SK-N-MC (cell line): ENCODE results near the gene VSNL1.

Source experiments
- DNase-seq: peaks from one replicate; pipeline ENCODE4 v3.0.0-alpha.2; 2011; ENCODE audit warnings: low read depth, low spot score
- H3K27ac ChIP-seq: fragments of 200-600 bp; sonication (generic); 2 replicates; pipeline ENCODE4 v1.5.1; 2016; ENCODE audit warnings: mixed run types
- H3K36me3 ChIP-seq: fragments of 200-600 bp; sonication (generic); 2 replicates; pipeline ENCODE4 v1.6.1; 2017; ENCODE audit warnings: antibody characterized with exemption, low read length, mixed read lengths; ENCODE audit not compliant: insufficient read depth
- H3K4me3 ChIP-seq: fragments of 200-600 bp; sonication (generic); 2 replicates; pipeline ENCODE4 v1.5.1; 2016
- H3K9ac ChIP-seq: fragments of 200-600 bp; sonication (generic); 2 replicates; pipeline ENCODE4 v1.8.0; 2017; ENCODE audit warnings: mixed run types, mixed read lengths; ENCODE audit not compliant: insufficient read length
- H3K9me3 ChIP-seq: fragments of 200-600 bp; sonication (generic); 2 replicates; pipeline ENCODE4 v1.6.1; 2017; ENCODE audit warnings: low read depth, mild to moderate bottlenecking, antibody characterized with exemption, low read length, moderate library complexity, mixed read lengths
- EZH2 ChIP-seq: fragments of 200-600 bp; sonication (generic); IDR thresholded peaks from one replicate; pipeline ENCODE4 v1.6.1; 2017; ENCODE audit warnings: antibody characterized with exemption
- FOXP2 ChIP-seq: optimal IDR thresholded peaks from 2 replicates; pipeline ENCODE3; 2011; ENCODE audit warnings: mild to moderate bottlenecking, moderate library complexity; ENCODE audit not compliant: insufficient read depth; ENCODE audit errors: extremely low read length, control extremely low read depth
- POLR2AphosphoS5 ChIP-seq: IDR thresholded peaks from 2 replicates; pipeline ENCODE4 v1.6.1; 2012; ENCODE audit warnings: mild to moderate bottlenecking, low read depth, low read length, borderline replicate concordance

VSNL1 gene

DNA sequence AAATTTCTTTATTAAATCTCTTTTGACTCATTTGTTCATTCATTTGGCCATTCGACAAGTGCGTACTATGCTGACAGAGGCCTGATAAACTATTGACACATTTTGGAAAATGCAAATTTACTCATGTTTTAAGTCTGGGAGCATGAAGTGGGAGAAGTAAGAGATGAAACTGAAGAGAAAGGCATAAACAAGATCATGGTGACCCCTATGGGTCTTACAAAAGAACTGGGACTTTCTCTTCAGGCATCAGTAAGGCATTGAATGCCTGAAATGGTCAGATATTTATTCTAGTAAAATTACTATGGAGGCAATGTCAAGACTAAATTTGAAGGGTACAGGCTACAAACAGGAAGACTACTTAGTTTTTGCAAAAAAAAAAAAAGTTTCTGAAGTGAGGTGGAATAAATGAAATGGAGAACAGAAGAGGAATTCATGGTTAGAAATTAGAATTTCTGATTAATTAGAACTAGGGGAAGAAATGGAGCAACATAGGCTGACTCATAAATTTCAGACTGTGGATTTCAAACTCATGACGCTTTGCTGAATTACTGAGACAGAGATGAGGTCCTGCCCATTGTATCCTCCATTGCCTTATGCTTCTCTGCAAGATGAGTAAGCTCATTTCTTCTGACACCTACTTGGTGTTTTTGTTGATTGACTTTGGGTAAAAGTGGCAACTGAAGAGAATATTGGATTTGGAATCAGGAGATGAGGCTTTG is 32.7 kb downstream of the VSNL1 start:
- no peak for TF ChIP-seq FOXP2
- no peak for TF ChIP-seq EZH2
- no peak for TF ChIP-seq POLR2AphosphoS5
- H3K4me3 ChIP-seq: no peak overlapping the region
- no peaks in the 10 kb centered on the region for H3K9me3 ChIP-seq
- H3K9ac ChIP-seq: no peak overlapping the region
- no peaks in the 10 kb centered on the region for H3K36me3 ChIP-seq
- no peak overlapping the region for H3K27ac ChIP-seq
- DNase-seq: no peak

GRCh38 chr2:17573804-17574175 is 33.3 kb downstream of the VSNL1 start:
- Histone ChIP-seq H3K36me3 (no peaks in the 10 kb centered on the region), H3K9ac (no peak overlapping the region), H3K9me3 (no peaks in the 10 kb centered on the region), H3K27ac (no peak overlapping the region), H3K4me3 (no peak overlapping the region)
- no peak for DNase-seq
- no peak for TF ChIP-seq POLR2AphosphoS5
- no peak for TF ChIP-seq FOXP2
- no peak for TF ChIP-seq EZH2

- no peak for TF ChIP-seq EZH2
- TF ChIP-seq FOXP2: no peak
- no peak for TF ChIP-seq POLR2AphosphoS5
- Histone ChIP-seq H3K9me3 (no peaks in the 10 kb centered on the region), H3K36me3 (no peaks in the 10 kb centered on the region), H3K9ac (no peak overlapping the region), H3K27ac (no peak overlapping the region), H3K4me3 (no peak overlapping the region)
- DNase-seq: no peak
These were observed 34.0 kb downstream of the VSNL1 start for GRCh38 chr2:17574406-17575073.

- H3K36me3 ChIP-seq: no peaks in the 10 kb centered on the region
- no peak overlapping the region for H3K4me3 ChIP-seq
- no peak overlapping the region for H3K27ac ChIP-seq
- DNase-seq: no peak
- TF ChIP-seq FOXP2 (no peak), EZH2 (no peak), POLR2AphosphoS5 (no peak)
- no peak overlapping the region for H3K9ac ChIP-seq
- H3K9me3 ChIP-seq: no peaks in the 10 kb centered on the region
These were observed 36.3 kb downstream of the VSNL1 start for GRCh38 chr2:17576802-17577201.

- H3K4me3 ChIP-seq: no peak overlapping the region
- no peaks in the 10 kb centered on the region for H3K36me3 ChIP-seq
- H3K27ac ChIP-seq: no peak overlapping the region
- H3K9ac ChIP-seq: no peak overlapping the region
- TF ChIP-seq EZH2 (no peak), POLR2AphosphoS5 (no peak), FOXP2 (no peak)
- no peak for DNase-seq
- no peaks in the 10 kb centered on the region for H3K9me3 ChIP-seq
These were observed 38.0 kb downstream of the VSNL1 start for GRCh38 chr2:17578466-17578928.

GRCh38 chr2:17579605-17580318 is 39.3 kb downstream of the VSNL1 start:
- H3K27ac ChIP-seq: no peak overlapping the region
- H3K9me3 ChIP-seq: no peaks in the 10 kb centered on the region
- H3K9ac ChIP-seq: no peak overlapping the region
- no peak for DNase-seq
- TF ChIP-seq EZH2: no peak
- TF ChIP-seq FOXP2: no peak
- no peak for TF ChIP-seq POLR2AphosphoS5
- no peak overlapping the region for H3K4me3 ChIP-seq
- H3K36me3 ChIP-seq: no peaks in the 10 kb centered on the region

DNA sequence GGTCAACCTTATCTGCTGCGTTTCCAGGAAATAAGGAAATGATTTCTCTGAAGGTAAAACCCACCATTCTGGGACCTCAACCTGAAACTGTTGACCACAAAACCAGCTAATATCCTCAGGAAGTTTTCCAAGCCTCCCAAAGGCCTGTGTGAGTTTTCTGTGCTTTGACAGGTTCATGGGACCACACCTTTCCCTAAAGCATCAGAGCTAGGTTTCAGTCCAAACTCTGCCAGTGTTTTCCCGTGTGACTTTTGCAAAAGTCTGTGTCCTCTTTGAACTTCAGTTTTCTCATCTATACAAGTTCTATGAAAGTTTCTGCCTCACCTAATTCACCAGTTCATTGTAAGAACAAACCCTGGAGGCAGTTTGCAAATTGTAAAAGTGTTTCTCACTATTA is 39.8 kb downstream of the VSNL1 start:
- Histone ChIP-seq H3K36me3 (no peaks in the 10 kb centered on the region), H3K27ac (no peak overlapping the region)
- no peak for TF ChIP-seq EZH2

DNA sequence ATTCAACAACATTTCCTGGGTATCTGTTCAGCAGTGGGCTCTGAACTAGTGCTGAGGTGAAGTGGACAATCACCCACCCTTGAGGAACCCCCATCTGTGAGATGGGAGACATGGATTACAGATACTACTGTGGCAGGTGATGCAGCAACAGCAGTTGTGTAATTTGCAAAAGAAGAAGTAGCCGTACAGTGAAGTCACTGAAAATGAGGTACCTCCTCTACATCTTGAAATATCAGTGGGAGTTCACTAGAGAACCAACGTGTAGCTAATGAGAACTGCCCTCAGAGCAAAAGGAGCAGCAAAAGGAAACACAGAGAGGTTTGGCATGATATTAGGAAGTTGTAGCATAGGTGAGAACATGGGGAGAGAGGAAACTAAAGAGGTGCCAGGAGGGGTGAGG is 41.3 kb downstream of the VSNL1 start:
- no peak for DNase-seq
- H3K9me3 ChIP-seq: no peaks in the 10 kb centered on the region
- no peaks in the 10 kb centered on the region for H3K36me3 ChIP-seq
- no peak overlapping the region for H3K4me3 ChIP-seq
- H3K27ac ChIP-seq: no peak overlapping the region
- TF ChIP-seq FOXP2 (no peak), POLR2AphosphoS5 (no peak), EZH2 (no peak)
- no peak overlapping the region for H3K9ac ChIP-seq

More for the DNA sequence above, 39.8 kb downstream of the VSNL1 start:
- H3K9me3 ChIP-seq: no peaks in the 10 kb centered on the region
- H3K9ac ChIP-seq: no peak overlapping the region
- no peak for DNase-seq
- H3K4me3 ChIP-seq: no peak overlapping the region

DNA sequence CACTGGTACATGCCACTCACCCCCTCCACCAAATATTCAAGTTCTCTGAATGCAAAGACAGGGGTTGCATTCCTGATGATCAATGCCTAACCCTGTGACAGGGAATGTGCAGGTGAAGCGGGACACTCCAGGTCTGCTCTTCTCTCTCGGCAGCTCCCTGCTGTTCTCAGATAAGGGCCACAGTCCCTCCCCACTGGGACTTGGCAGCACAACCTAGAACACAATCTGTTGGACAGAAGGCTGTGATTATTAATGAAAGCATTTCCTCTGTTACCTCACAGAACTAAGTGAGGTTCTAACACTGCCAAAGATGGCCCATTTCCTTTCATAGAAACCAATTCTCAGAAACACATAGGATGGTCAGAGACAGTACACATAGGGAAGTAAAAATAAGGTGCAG is 42.7 kb downstream of the VSNL1 start:
- TF ChIP-seq POLR2AphosphoS5 (no peak), EZH2 (no peak), FOXP2 (no peak)
- no peak for DNase-seq

More for the DNA sequence above, 42.7 kb downstream of the VSNL1 start:
- no peak overlapping the region for H3K9ac ChIP-seq
- H3K9me3 ChIP-seq: no peaks in the 10 kb centered on the region
- no peak overlapping the region for H3K4me3 ChIP-seq
- no peaks in the 10 kb centered on the region for H3K36me3 ChIP-seq
- no peak overlapping the region for H3K27ac ChIP-seq
